Measurements from ENCODE around the gene IFT27.
"Not testable (repeated sequence)": the region's sequence is repeated elsewhere in the genome, so short reads cannot be mapped to it uniquely, and the experiment has no call there.

IFT27 gene

DNA sequence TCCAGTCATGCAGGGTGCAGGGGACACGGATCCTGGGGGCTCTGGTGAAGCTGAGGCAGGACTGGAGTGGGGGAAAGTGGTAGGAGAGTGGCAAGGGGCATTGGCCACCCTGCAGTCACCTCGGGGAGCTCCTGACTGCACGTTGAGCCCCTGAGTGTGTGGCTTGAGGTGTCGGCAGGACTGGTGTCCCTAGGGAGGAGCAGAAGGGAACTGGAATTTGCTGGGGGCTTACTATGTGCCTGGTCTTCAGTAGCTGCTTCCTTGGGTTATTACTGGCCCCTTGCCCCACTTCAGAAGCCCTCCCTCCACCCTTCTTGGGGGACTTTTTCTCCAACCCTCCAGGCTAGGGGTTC is 31.5 kb downstream of the IFT27 start:
- DNase-seq (ENCODE audit: low read depth in 2 of 2), result no peak

DNA sequence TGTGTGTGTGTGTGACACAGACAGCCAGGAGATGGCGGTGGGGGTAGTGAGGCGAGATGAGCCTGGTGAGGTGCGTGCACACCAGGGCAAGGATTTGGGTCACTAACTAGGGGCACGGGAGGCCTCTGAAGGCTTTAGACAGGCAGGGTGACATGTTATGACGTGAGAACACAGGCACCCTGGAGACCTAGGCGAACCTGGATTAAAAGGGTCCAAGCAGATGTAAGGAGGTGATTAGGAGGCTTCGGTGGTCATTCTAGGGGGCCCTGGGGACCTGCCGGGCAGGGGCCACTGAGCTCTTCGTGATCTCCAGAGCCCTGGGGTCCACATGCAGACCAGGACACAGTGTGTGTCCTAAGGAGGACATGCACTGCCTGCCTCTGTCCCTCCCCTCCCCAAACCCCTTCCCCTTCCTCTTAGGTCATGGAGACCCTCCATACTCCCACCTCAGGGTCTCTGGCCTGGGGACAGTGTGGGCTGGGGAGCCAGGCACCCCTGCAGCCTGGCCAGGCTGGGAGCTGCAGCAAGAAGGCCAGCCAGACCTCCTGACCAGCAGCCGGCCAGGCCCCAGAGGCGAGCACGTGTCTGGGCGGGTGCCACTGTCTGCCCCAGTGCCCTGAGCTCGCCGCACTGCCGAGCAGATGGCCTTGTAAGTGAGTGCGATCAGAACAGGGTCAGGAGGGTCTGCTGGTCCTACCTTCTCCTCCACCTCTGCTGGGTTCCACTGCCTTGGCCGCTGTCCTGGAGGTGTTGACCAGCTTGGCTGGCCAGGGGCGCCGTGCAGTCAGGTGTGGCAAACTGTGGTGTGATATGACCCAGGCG is 32.1 kb downstream of the IFT27 start:
- DNase-seq (ENCODE audit: low read depth in 2 of 2), result no peak

- no peak for DNase-seq (ENCODE audit: low read depth in 2 of 2)
These were observed 32.9 kb downstream of the IFT27 start for GRCh38 chr22:36743011-36743410.

DNA sequence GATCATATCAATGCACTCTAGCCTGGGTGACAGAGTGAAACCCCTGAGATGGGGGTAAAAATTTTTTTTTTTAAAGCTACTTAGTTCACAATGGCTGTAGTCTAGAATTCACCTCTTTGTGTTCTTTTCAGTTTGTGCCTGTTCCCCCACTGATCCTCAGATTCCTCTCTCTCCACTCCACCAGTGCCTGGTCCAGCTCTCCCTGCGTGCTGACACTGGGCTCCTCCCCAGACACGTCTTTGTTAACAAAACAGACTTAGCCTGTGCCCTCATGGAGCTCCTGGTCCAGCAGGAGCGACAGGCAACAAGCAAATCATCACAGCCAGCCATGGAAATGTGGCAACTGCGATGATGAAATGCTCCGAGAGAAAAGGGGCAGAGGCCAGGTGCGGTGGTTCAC is 34.0 kb downstream of the IFT27 start:
- no peak for DNase-seq (ENCODE audit: low read depth in 2 of 2)

DNA sequence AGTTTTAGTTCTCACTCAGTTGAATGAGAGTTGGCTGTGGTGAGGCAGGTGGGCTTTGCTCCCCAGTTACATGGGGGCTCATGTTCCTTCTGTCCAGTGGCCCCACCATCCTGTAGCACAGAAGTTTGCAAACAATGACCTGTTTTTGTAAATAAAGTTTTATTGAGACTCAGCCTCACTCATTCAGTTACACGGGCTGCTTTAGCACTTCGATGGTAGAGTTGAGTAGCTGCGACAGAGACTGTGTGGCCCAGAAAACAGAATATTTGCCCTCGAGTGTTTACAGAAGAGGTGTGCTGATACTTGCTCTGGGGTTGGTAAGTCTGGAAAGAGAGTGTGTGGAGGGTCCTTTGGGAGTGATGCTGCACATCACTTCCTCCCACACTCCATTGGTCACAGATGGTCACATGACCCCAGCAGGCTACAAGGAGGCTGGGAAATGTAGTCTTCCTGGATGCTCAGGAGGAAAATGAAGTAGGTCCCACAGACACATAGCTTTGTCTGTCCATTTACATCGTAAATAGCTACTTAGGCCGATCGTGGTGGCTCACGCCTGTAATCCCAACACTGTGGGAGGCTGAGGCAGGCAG is 34.6 kb downstream of the IFT27 start:
- no peak for DNase-seq (ENCODE audit: low read depth in 2 of 2)

- no peak for DNase-seq (ENCODE audit: low read depth in 2 of 2)
These were observed 35.2 kb downstream of the IFT27 start for GRCh38 chr22:36740716-36741115.

- DNase-seq (ENCODE audit: low read depth in 2 of 2), result no peak
These were observed 36.7 kb downstream of the IFT27 start for GRCh38 chr22:36739185-36739584.

GRCh38 chr22:36738416-36739020 is 37.4 kb downstream of the IFT27 start:
- DNase-seq (ENCODE audit: low read depth in 2 of 2), result no peak

- DNase-seq (ENCODE audit: low read depth in 2 of 2), result no peak
These were observed 38.1 kb downstream of the IFT27 start for GRCh38 chr22:36737776-36738175.

GRCh38 chr22:36736701-36737320 is 39.1 kb downstream of the IFT27 start:
- DNase-seq (ENCODE audit: low read depth in 2 of 2), result no peak

DNA sequence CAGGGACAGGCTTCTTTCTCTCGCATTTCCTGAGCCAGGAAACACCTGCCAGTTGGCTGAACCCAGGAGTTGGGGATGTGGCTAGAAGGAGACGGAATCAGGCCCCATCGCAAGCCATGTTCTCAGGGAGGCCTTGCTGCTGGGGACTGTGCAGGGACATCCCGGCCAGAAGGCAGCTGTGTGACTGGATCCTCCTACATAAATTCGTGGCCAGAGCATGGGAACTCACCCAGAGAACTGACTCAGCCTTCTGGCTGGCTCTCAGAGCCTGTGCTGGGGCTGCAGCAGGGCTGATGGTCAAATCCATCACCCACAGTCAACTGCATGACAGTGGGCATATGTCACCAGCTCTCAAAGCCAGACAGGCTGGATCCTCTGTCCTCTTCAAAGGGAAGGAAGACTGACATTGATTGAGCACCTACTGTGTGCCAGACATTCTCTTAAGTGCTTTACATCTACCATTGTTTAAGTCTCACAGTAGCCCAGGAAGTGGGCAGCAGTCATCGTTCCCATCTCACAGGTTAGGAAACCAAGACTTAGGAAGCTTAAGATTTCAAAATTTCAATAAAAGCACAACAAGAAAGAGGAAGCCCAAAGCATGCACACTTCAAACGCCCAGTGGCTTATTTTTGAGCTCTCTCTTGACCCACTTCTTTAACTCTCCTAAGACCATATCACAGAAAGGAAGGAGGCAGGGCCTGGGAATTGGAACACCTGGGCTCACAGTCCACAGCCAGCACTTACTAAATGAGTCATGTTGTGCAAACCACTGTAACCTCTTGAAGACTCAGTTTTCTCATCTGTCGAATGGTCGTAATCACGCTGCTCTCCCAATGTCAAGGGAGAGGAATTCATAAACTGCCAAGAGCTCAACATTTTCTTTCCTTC is 41.5 kb downstream of the IFT27 start:
- DNase-seq (ENCODE audit: low read depth in 2 of 2), result no peak

DNA sequence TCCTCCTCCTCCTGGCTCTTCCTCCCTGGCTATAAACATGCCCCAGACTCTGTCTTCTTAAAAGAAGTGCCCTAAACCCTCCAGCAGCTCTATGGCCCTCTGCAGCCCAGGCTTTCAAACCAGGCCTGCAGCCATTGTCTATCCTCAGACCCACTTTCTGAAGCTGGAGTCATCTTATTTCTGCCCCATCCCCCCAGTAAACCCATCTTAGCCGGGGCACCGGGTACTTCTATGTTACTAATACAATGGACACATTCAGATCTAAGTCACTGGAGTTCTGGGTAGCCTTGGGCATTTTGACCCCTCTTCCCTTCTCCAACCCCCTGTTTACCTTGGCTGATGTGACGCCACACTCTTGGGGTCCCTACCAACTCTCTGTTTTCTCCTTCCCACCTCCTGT is 42.6 kb downstream of the IFT27 start:
- no peak for DNase-seq (ENCODE audit: low read depth in 2 of 2)

DNA sequence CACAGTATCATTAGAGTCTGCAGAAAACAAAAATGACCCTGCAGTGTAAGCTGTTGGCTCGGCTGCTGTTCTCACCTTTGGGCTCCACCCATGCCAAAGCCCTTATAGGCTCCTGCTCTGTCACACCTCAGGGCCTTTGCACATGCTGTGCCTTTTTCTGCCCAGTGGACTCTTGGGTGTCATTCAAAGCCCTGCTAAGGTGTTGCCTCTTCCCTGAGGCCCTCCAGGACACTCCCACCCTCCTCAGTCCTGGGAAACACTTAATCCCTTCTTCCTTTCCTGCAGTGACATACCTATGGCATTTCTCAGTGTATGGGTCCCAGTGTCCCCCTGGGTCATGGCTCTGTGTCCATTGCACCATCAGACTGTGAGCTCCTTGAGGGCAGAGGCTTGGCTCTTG is 43.3 kb downstream of the IFT27 start:
- DNase-seq (ENCODE audit: low read depth in 2 of 2), result no peak

GRCh38 chr22:36731916-36732315 is 44.0 kb downstream of the IFT27 start:
- no peak for DNase-seq (ENCODE audit: low read depth in 2 of 2)

DNA sequence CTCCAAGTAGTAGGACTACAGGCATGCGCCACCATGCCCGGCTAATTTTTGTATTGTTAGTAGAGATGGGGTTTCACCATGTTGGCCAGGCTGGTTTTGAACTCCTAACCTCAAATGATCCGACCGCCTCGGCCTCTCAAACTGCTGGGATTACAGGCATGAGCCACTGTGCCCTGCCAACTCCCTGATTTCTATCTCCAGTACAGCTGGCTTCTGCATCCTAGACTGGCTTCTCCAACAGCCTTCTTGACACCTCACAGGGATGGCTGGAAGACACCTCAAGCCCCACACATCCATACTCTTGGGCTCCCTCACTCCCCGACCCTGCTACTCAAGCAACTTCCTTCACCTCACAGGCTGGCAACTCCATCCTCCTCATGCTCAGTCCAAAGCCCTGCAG is 44.6 kb downstream of the IFT27 start:
- DNase-seq (ENCODE audit: low read depth in 2 of 2), result not testable (repeated sequence)

- DNase-seq (ENCODE audit: low read depth in 2 of 2), result no peak
These were observed 45.6 kb downstream of the IFT27 start for GRCh38 chr22:36730176-36730858.

DNA sequence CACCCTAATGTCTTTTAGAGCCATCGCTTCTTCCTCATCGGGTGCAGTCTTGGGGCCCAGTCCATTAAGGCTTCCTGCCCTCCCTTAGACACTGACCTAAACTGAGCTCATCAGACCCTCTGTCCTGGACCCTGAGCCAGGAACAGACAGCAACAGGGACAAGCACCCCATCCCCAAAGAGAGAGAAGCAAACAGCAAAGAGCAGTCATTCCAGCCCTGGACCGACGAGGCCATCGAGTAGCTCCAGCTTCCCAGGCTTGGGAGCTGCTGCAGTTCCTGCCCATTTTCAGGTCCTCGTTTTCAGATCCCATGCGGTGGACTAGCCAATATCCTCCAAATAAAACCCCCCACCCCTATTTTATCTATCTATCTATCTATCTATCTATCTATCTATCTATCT is 46.6 kb downstream of the IFT27 start:
- DNase-seq (ENCODE audit: low read depth in 2 of 2), result no peak

DNA sequence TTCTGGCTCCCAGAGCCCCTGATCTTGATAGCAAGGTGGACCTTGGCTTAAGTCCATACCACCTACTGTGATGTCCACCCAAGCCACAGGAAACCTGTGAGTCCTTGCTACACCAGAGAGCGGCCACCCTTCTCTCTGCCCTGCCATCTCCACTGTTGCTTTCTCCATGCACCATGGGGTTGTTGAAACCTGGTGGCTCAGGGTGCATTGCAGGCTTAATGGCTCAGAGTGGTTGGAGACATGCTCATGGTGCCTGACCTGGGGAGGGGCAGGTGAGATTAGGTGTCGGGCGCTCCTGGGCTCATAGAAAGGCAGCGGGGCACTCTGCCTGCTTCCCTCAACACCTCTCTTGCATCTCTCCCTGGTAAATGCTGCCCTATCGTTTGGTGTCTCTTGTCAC is 47.4 kb downstream of the IFT27 start:
- no peak for DNase-seq (ENCODE audit: low read depth in 2 of 2)

DNA sequence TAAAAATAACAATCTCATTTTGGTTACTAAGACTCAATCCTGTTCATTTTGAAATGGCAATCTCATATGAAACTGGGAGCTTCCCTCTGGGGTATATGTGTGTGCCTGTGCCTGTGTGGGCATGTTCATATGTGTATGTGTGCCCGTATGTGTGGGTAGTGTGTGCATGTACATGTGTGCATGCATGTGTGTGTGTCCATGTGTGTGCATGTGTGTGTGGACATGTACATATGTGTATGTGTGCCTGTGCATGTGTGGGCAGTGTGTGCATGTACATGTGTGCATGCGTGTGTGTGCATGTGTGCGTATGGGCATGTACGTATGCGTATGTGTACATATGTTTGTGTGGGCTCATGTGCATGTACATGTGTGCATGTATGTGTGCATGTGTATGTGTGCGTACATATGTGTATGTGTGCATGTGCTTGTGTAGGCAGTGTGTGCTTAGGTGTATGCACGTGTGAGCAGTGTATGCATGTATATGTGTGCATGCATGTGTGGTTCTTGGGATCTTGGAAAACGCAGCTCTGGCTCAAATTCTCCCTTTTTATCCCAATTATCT is 47.9 kb downstream of the IFT27 start:
- no peak for DNase-seq (ENCODE audit: low read depth in 2 of 2)

DNA sequence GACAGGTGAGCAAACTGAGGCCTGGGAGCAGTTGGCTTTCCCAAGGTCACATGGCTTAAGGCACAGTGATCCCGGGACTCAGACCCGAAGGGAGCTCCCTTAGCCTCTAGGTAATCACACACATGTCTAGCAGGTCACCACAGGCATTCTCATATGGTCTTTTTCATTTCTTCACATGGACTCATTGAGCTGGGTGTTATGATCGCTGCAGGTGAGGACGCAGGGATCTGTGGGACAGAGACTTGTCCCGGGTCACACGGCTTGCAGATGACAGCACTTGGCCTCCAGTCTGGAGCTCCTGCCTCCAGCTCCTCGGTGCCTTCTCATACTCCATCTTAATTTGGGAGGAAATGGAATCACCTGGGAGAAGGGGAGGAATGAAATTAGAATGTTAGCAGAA is 48.8 kb downstream of the IFT27 start:
- DNase-seq (ENCODE audit: low read depth in 2 of 2), result no peak

DNA sequence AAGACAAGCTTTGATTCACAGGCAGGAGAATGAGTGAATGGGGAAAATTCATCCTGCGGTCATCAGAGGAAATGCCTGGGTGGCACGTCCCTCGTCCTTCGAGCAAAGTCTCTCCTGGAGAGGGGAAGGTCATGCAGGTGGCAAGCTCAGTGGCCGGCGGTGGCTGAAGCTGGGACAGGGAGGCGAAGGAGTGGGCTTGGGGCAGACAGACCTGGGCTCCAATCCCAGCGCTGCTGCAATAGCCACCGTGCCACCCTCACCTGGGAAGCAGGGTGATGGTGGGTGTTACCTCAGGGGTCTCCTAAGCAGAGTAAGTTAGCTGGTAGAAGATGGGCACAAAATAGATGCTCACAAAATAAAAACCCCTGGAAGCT is 49.9 kb downstream of the IFT27 start:
- DNase-seq (ENCODE audit: low read depth in 2 of 2), result no peak

Measured in fibroblast of skin of left biceps (primary cell).